ENCODE measurements around the gene EPHA8. TPM values are rescaled to one million over a fixed set of nuclear protein-coding genes. Genes with fewer than 3 reads are reported as not detected.

Gene EPHA8
- polyA plus RNA-seq, 1 donor (not counting 4 experiments of a cell fraction or from before 2014, with no cell fraction given), result 1.0 TPM

DNA sequence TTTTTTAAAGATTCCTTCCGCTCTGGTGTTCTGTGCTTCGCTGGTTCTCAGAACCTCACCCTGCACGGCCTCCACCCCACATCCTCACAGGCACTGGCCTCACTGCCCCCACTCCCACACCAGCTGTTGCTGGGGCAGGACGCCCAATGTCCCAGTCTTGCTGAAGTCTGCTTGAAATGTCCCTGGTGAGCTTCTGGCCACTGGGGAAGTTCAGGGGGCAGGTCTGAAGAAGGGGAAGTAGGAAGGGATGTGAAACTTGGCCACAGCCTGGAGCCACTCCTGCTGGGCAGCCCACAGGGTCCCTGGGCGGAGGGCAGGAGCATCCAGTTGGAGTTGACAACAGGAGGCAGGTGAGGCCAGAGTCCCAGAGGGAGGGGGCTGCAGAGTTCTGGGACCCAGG lies 73.1 kb downstream of the EPHA8 start, which contains the start of gene C1QA:
Gene C1QA, plus strand, starts transcription at position 276 of the 400 bp plus-strand sequence. CDS start 989 bp downstream, outside the sequence.
- H3K27me3 ChIP-seq (ENCODE audit: control insufficient read depth, extremely low read depth, insufficient read depth, low read length), result no peaks in the 10 kb centered on the region
- dilution Hi-C loops (cut with MboI; ENCODE audit: extremely low pct_ligation_motif_present, low sequenced_read_pairs), result no loop called here
- H3K9me3 ChIP-seq (ENCODE audit: control insufficient read depth, low read depth, low read length), result no peaks in the 10 kb centered on the region
- H3K36me3 ChIP-seq (ENCODE audit: control insufficient read depth in 2 of 2, extremely low read depth in 1 of 2, insufficient read depth in 2 of 2, low read length in 2 of 2), result no peaks in the 10 kb centered on the region
- no peak for TF ChIP-seq EZH2 (IDR thresholded peaks at IDR 0.05; ENCODE audit: low read length)
- TF ChIP-seq, protein P1, sequence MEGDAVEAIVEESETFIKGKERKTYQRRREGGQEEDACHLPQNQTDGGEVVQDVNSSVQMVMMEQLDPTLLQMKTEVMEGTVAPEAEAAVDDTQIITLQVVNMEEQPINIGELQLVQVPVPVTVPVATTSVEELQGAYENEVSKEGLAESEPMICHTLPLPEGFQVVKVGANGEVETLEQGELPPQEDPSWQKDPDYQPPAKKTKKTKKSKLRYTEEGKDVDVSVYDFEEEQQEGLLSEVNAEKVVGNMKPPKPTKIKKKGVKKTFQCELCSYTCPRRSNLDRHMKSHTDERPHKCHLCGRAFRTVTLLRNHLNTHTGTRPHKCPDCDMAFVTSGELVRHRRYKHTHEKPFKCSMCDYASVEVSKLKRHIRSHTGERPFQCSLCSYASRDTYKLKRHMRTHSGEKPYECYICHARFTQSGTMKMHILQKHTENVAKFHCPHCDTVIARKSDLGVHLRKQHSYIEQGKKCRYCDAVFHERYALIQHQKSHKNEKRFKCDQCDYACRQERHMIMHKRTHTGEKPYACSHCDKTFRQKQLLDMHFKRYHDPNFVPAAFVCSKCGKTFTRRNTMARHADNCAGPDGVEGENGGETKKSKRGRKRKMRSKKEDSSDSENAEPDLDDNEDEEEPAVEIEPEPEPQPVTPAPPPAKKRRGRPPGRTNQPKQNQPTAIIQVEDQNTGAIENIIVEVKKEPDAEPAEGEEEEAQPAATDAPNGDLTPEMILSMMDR (optimal IDR thresholded peaks at IDR 0.05 in 1 of 3, IDR thresholded peaks at IDR 0.05 in 1 of 3, conservative IDR thresholded peaks at IDR 0.05 in 1 of 3; ENCODE audit: extremely low read depth in 1 of 3, insufficient read depth in 2 of 3, low read length in 3 of 3), result no peak
- FAIRE-seq, result no peak
- no peak for DNase-seq (ENCODE audit: low read depth, low spot score)
- no peaks in the 10 kb centered on the region for H3K79me2 ChIP-seq (ENCODE audit: control insufficient read depth, insufficient read depth, low read length)
- no peak within 1 kb of the TSS for H3K27ac ChIP-seq (ENCODE audit: control insufficient read depth, insufficient read depth, low read length)
- H3K4me1 ChIP-seq (ENCODE audit: control insufficient read depth, extremely low read depth, insufficient read depth, low read length), result no peaks in the 10 kb centered on the region
- H2AFZ ChIP-seq (ENCODE audit: control insufficient read depth, low read length), result no peak within 1 kb of the TSS
- no peaks in the 10 kb centered on the region for H4K20me1 ChIP-seq (ENCODE audit: control insufficient read depth, extremely low read depth, insufficient read depth, low read length)
- H3K4me3 ChIP-seq (ENCODE audit: control insufficient read depth in 2 of 3, extremely low read depth in 1 of 3, insufficient read depth in 2 of 3, low read depth in 1 of 3, low read length in 3 of 3), result no peak within 1 kb of the TSS
- no peaks in the 10 kb centered on the region for H3K9me1 ChIP-seq (ENCODE audit: control insufficient read depth, extremely low read depth, insufficient read depth, low read length)
- H3K9ac ChIP-seq (ENCODE audit: control insufficient read depth, extremely low read depth, insufficient read depth, low read length), result no peak within 1 kb of the TSS
- no peak within 1 kb of the TSS for H3K4me2 ChIP-seq (ENCODE audit: control insufficient read depth, extremely low read depth, insufficient read depth, low read depth, low read length)

DNA sequence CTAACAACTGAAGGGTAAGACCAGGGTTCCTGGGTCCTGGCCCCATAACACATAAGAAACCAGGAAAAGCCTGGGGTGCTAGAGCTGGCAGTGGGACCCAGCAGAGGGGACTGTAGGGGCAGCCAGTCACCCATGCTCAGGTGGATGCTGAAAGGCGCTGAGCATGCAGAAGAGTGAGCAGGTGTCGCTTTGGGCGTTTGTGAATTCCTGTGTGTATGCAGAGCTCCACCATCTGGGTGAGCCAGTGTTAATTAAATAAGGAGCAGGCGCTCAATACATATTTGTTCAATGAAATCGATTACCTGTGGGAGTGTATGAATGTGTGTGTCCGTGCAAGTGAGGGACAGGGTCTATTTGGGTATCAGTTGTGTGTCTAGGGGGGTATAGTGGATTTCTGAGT lies 73.6 kb downstream of the EPHA8 start:
- FAIRE-seq (no peak), DNase-seq (ENCODE audit: low read depth, low spot score) (no peak)
- H3K9ac ChIP-seq (ENCODE audit: control insufficient read depth, extremely low read depth, insufficient read depth, low read length), result no peak overlapping the region
- H3K79me2 ChIP-seq (ENCODE audit: control insufficient read depth, insufficient read depth, low read length), result no peaks in the 10 kb centered on the region
- H3K9me3 ChIP-seq (ENCODE audit: control insufficient read depth, low read depth, low read length), result no peaks in the 10 kb centered on the region
- no peak overlapping the region for H2AFZ ChIP-seq (ENCODE audit: control insufficient read depth, low read length)
- H3K36me3 ChIP-seq (ENCODE audit: control insufficient read depth in 2 of 2, extremely low read depth in 1 of 2, insufficient read depth in 2 of 2, low read length in 2 of 2), result no peaks in the 10 kb centered on the region
- H3K9me1 ChIP-seq (ENCODE audit: control insufficient read depth, extremely low read depth, insufficient read depth, low read length), result no peaks in the 10 kb centered on the region
- no peaks in the 10 kb centered on the region for H3K4me1 ChIP-seq (ENCODE audit: control insufficient read depth, extremely low read depth, insufficient read depth, low read length)
- H3K27ac ChIP-seq (ENCODE audit: control insufficient read depth, insufficient read depth, low read length), result no peak overlapping the region
- no peaks in the 10 kb centered on the region for H3K27me3 ChIP-seq (ENCODE audit: control insufficient read depth, extremely low read depth, insufficient read depth, low read length)
- TF ChIP-seq, protein P1 (optimal IDR thresholded peaks at IDR 0.05 in 1 of 3, IDR thresholded peaks at IDR 0.05 in 1 of 3, conservative IDR thresholded peaks at IDR 0.05 in 1 of 3; ENCODE audit: extremely low read depth in 1 of 3, insufficient read depth in 2 of 3, low read length in 3 of 3), result no peak
- TF ChIP-seq EZH2 (IDR thresholded peaks at IDR 0.05; ENCODE audit: low read length), result no peak
- dilution Hi-C loops (cut with MboI; ENCODE audit: extremely low pct_ligation_motif_present, low sequenced_read_pairs), result no loop called here
- H3K4me2 ChIP-seq (ENCODE audit: control insufficient read depth, extremely low read depth, insufficient read depth, low read depth, low read length), result no peak overlapping the region
- H3K4me3 ChIP-seq (ENCODE audit: control insufficient read depth in 2 of 3, extremely low read depth in 1 of 3, insufficient read depth in 2 of 3, low read depth in 1 of 3, low read length in 3 of 3), result no peak overlapping the region
- no peaks in the 10 kb centered on the region for H4K20me1 ChIP-seq (ENCODE audit: control insufficient read depth, extremely low read depth, insufficient read depth, low read length)

Measured in keratinocyte (primary cell).